HG02759 (cell line): ENCODE results near the gene LMTK3.

ENCODE experiments used
- ATAC-seq: cut with Tn5 transposase; IDR thresholded peaks from one replicate; pipeline ENCODE4 v1.9.1; 2021; ENCODE audit warnings: mild to moderate bottlenecking, moderate library complexity; ENCODE audit not compliant: unreplicated experiment

LMTK3 gene, protein sequence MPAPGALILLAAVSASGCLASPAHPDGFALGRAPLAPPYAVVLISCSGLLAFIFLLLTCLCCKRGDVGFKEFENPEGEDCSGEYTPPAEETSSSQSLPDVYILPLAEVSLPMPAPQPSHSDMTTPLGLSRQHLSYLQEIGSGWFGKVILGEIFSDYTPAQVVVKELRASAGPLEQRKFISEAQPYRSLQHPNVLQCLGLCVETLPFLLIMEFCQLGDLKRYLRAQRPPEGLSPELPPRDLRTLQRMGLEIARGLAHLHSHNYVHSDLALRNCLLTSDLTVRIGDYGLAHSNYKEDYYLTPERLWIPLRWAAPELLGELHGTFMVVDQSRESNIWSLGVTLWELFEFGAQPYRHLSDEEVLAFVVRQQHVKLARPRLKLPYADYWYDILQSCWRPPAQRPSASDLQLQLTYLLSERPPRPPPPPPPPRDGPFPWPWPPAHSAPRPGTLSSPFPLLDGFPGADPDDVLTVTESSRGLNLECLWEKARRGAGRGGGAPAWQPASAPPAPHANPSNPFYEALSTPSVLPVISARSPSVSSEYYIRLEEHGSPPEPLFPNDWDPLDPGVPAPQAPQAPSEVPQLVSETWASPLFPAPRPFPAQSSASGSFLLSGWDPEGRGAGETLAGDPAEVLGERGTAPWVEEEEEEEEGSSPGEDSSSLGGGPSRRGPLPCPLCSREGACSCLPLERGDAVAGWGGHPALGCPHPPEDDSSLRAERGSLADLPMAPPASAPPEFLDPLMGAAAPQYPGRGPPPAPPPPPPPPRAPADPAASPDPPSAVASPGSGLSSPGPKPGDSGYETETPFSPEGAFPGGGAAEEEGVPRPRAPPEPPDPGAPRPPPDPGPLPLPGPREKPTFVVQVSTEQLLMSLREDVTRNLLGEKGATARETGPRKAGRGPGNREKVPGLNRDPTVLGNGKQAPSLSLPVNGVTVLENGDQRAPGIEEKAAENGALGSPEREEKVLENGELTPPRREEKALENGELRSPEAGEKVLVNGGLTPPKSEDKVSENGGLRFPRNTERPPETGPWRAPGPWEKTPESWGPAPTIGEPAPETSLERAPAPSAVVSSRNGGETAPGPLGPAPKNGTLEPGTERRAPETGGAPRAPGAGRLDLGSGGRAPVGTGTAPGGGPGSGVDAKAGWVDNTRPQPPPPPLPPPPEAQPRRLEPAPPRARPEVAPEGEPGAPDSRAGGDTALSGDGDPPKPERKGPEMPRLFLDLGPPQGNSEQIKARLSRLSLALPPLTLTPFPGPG (N-terminal part only)

DNA sequence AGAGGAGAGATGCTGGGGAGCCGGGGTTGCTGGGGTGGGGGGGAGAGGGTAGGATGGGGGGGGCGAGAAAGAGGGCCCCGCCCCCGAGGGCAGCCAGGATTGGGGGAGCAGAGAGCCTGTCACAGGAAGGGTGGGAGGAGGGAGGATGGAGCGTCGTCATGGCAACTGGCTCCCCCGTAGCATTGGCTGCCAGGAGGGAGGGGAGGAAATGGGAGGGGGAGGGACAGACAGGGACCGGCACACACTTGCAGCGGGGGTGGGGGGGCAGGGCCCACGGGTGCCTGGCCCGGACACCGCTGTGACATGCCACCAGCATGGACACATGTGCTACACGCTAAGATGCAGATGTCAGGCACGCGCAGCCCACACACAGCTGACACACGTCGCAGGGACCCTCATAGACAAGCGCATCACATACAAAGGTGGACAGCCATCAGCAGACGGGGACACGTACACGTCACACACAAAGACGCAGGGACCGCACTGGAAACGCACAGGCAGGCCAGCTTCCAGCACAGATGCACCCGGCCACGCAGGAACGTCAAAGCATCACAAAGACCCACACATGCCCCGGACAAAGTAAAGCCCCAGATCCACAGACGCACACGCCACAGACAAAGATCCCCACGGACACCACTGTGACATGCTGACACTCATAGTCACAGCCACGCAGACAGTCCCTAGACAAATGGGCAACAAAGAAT, at the start of gene LMTK3:
LMTK3 (minus strand) TSS at position 36 of the 704 bp plus-strand sequence. CDS start 259 bp downstream, outside the sequence.
- no peak for ATAC-seq

GRCh38 chr19:48561412-48561811, 49.8 kb upstream of the LMTK3 start:
- ATAC-seq = no peak

GRCh38 chr19:48560095-48560530, 48.5 kb upstream of the LMTK3 start:
- no peak for ATAC-seq

- no peak for ATAC-seq
These were observed 46.5 kb upstream of the LMTK3 start for GRCh38 chr19:48558018-48558684.

DNA sequence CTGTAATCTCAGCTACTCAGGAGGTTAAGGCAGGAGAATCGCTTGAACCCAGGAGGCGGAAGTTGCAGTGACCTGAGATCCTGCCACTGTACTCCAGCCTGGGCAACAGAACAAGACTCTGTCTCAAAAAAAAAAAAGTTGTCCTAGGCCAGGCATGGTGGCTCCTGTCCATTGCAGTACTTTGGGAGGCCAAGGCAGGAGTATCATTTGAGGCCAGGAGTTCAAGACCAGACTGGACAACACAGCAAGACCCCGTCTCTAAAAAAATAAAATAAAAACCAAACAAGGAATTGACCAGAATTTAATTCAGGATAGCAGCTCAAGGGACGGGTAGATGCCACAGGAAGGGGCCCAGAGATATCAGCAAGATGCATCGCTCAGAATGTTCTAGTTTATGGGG, 45.2 kb upstream of the LMTK3 start:
- ATAC-seq = no peak

DNA sequence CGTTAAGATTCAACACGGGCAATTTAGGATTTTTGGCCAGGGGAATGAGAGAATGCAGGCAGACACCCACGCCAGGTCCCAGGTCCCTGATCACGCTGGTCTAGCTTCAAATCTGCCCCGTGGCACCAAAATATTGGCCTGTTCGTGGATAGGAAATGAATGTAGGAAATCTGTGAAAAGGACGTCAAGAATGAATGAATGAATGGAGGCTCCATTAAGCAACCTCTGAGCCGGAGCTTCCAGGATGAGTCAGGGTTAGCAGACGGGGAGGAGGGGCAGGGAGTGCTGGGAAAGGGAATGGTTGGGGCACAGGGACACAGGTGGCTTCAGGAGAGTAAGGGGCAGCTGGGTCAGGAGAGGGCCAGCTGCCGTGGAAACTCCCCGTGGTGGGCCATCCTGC, 44.5 kb upstream of the LMTK3 start:
- ATAC-seq = no peak

DNA sequence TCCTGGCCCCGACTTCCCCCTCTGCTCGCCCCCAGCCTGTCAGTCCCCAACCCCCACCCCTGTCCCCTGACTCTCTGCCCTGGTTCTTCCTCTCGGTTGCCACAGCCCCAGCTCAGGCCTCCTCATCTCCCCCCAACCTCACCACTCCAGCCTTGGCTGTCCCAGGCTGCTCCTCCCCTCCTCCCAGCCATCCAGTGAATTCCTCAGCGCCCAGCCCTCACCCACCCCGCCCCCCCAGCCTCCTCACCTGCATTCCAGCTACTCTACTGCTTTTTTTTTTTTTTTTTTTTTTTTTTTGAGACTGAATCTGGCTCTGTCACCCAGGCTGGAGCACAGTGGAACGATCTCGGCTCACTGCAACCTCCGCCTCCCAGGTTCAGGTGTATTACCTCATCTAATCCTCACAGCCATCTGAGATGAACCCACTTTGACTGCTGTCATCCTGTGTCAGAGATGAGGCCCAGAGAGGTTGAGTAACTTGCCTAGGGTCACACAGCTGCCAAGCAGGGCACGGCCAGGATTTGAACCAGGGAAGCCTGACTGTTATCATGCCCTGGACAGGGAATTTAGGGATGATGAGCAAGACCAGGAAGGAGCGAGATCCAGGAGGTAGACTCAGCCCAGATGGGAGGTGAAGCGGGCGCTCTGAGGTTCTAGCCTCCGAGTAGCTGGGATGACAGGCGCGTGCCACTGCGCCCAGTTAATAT, 42.9 kb upstream of the LMTK3 start:
- ATAC-seq = no peak

DNA sequence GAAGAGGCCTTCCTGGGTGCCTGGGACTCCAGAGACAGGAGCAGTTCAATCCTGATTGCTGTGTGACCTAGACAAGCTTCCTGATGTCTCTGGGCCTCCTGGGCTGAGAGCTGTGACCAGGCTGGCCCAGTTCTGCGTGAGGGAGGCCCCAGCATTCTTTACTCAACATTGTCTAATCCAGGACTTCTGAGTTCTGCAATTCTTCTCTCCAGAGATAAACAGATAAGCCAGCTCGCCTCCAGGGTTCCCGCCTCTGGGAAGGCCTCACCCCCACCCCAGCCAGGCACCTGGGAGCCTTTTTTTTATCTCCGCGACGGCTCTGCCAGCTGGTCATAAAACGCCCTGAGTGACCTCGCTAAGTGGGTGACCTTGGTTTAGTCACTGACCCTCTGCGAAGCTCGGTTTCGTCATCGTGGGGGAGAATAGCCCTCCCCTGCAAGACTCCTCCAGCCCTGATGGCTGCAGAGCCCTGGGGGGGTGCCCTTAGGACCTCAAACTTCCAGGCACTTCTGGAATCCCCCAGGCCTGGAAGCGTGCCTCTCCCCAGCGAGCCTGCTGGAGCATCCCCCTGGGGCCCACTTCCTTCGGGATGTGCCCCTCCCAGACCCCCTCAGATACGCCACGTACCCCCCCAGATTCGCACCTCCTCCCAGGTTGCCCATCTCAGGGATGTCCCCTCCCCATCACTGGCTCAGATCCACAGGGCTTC, 42.2 kb upstream of the LMTK3 start:
- no peak for ATAC-seq

GRCh38 chr19:48552406-48553322, 41.0 kb upstream of the LMTK3 start:
- no peak for ATAC-seq

GRCh38 chr19:48551437-48552302, 40.0 kb upstream of the LMTK3 start, which contains the start of gene SULT2B1:
Gene SULT2B1 (plus strand): TSS chr19:48552172. CDS start chr19:48552253, 81 bp downstream.
- no peak for ATAC-seq

DNA sequence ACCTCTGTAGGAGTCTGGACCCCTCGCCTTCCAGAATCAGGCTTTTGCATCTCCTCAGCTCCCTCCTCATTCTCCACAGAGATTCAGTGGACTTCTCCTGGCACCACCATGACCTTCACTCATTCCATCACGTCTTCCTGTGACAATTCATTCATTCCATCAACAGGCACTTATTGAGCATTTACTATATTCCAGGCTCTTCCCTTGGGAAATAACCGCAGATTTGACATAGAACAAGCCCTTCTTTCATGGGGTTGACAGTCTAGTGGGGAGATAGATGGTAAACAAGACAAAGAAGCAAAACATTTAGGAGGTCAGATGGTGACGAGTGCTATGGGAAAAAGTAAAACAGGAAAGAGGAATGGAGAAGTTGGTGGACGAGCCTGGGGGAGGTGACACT, 37.7 kb upstream of the LMTK3 start:
- ATAC-seq = no peak

- no peak for ATAC-seq
These were observed 36.7 kb upstream of the LMTK3 start for GRCh38 chr19:48548253-48548911.

DNA sequence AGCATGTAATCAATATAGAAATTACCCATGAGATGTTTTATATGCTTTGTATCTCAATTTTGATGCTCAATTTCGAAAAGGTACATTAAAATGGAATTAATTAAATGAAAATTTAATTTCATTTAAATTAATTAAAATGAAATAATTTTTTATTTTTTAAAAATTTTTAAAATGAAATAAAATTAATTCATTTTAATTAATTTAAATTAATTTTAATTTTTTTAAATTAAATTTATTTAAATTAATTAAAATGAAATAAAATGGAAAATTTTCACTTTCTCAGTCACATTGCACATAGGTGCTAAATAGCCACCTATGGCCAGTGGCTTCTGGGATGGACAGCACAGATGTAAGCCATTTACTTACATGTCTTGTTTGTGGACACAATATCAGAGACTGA, 36.1 kb upstream of the LMTK3 start:
- no peak for ATAC-seq

DNA sequence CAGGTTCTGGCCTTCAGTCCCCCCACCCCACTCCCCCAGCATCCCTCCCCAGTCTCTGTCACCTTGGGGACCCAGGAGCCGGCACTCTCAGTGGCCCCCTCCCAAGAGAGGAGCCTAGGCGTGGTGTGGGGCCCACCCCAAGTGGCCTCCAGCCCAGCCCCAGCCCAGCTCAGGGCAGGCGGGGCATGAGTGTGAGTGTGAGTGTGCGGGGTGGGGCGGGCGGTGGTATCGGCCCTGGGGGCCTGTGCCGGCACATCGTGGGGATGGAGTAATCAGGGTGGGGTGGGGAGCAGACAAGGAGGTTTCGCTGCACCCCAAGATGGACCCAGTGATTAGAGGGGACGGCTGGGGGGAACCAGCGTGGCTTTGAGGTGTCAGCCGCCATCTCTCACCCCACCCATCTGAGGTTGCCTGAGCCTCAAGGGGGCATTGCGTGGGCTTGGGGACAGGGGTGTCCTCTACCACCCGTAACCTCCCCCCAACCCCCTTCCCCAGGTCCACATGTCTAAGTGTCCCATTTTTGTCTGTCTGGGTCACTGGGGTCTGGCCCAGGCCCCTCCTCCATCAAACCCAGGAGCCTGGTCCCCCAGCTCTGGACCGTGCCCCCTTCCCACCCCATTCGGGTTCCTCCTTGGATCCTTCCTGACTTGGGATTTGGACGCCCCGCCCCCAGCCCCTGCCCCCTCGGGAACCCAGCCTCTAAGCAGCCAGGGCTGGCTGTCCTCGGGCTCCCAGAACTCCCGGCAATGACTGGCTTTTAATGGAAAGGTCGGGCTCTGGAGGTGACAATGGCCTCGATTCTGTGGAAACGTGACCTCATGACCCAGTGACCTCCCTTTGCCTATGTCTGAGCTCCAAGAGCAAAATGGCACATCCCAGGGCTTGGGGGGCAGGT, 33.5 kb upstream of the LMTK3 start:
- no peak for ATAC-seq

- no peak for ATAC-seq
These were observed 31.6 kb upstream of the LMTK3 start for GRCh38 chr19:48543121-48543710.
